ENCODE measurements around the gene SPG21. TPM values are rescaled to one million over a fixed set of nuclear protein-coding genes. Genes with fewer than 3 reads are reported as not detected.
A peak's percentile ranks its signal among the peaks of the same experiment; 100 is the strongest.

The SPG21 gene
- total and polyA plus RNA-seq, 2 of the 13 experiments (the other 11 are each of a cell fraction or from before 2014, with no cell fraction given), result 36.7 to 42.4 TPM

GRCh38 chr15:64981812-64982431, 7.8 kb downstream of the SPG21 start (continued):
- TF ChIP-seq JDP2 (CRISPR knock-in tag; IDR thresholded peaks at IDR 0.05; ENCODE audit: borderline replicate concordance), result no peak
- 0 out of 2 replicates have a peak, but pooled peaks have one; percentile 13 for TF ChIP-seq ZNF574 (CRISPR knock-in tag; IDR thresholded peaks at IDR 0.05)
- TF ChIP-seq ZFP1 (CRISPR knock-in tag; IDR thresholded peaks at IDR 0.05), result no peak
- 0 out of 2 replicates have a peak, but pooled peaks have one; percentile 24 for TF ChIP-seq CTCF (CRISPR knock-in tag; IDR thresholded peaks at IDR 0.05)
- no peak for TF ChIP-seq SMAD3 (CRISPR knock-in tag; IDR thresholded peaks at IDR 0.05)
- peak; percentile 18; the same call in 1 of the 2 replicates for TF ChIP-seq CREM (IDR thresholded peaks at IDR 0.05)
- TF ChIP-seq CREM (CRISPR knock-in tag; IDR thresholded peaks at IDR 0.05), result no peak
- peak; percentile 71; the same call in 1 of the 2 replicates for TF ChIP-seq HIC2 (CRISPR knock-in tag; IDR thresholded peaks at IDR 0.05; ENCODE audit: low read depth)
- peak in 1 of 2 experiments; percentile 8; a peak in 1 of 4 replicates for TF ChIP-seq NR2F1 (CRISPR knock-in tag; IDR thresholded peaks at IDR 0.05)
- 0 out of 2 replicates have a peak, but pooled peaks have one; percentile 39 for TF ChIP-seq SPEN (CRISPR knock-in tag; IDR thresholded peaks at IDR 0.05; ENCODE audit: low read depth)
- peak; percentile 31; the same call in 1 of the 2 replicates for TF ChIP-seq DRAP1 (CRISPR knock-in tag; IDR thresholded peaks at IDR 0.05)
- no peak for TF ChIP-seq NR2F6 (IDR thresholded peaks at IDR 0.05)
- peak; percentile 19; the same call in 1 of the 2 replicates for TF ChIP-seq NR2F6 (CRISPR knock-in tag; IDR thresholded peaks at IDR 0.05)
- peak; percentile 22; the same call in 1 of the 2 replicates for TF ChIP-seq HDAC1 (CRISPR knock-in tag; IDR thresholded peaks at IDR 0.05)
- peak; percentile 79 for TF ChIP-seq PAXIP1 (CRISPR knock-in tag; conservative IDR thresholded peaks at IDR 0.05)
- peak; percentile 67 for TF ChIP-seq GATAD2A (CRISPR knock-in tag; IDR thresholded peaks at IDR 0.05)
- TF ChIP-seq U2AF1 (optimal IDR thresholded peaks at IDR 0.05; ENCODE audit: low read depth, low read length), result no peak
- TF ChIP-seq SOX5 (CRISPR knock-in tag; IDR thresholded peaks at IDR 0.05; ENCODE audit: borderline replicate concordance), result no peak
- peak; percentile 33; the same call in 1 of the 2 replicates for TF ChIP-seq DPF2 (CRISPR knock-in tag; IDR thresholded peaks at IDR 0.05; ENCODE audit: borderline replicate concordance, low read depth)
- TF ChIP-seq ZNF543 (CRISPR knock-in tag; IDR thresholded peaks at IDR 0.05), result no peak
- TF ChIP-seq CBFB (CRISPR knock-in tag; IDR thresholded peaks at IDR 0.05), result no peak
